GM19099 (cell line): ENCODE results near the gene DNPEP.

Experiments
- POLR2A ChIP-seq: IDR thresholded peaks from 3 replicates; pipeline ENCODE4 v1.6.1; 2011; ENCODE audit warnings: low read depth; ENCODE audit not compliant: insufficient read length; ENCODE audit errors: extremely low read depth

Gene DNPEP

GRCh38 chr2:219425238-219426067, 37.7 kb upstream of the DNPEP start:
- no peak for TF ChIP-seq POLR2A

- no peak for TF ChIP-seq POLR2A
Measured at GRCh38 chr2:219423652-219424377, 36.1 kb upstream of the DNPEP start.

GRCh38 chr2:219422952-219423534, 35.3 kb upstream of the DNPEP start:
- no peak for TF ChIP-seq POLR2A

GRCh38 chr2:219421323-219421722, 33.6 kb upstream of the DNPEP start:
- no peak for TF ChIP-seq POLR2A

- TF ChIP-seq POLR2A, result no peak
Measured at GRCh38 chr2:219420687-219421086, 33.0 kb upstream of the DNPEP start.

GRCh38 chr2:219419331-219420197, 31.9 kb upstream of the DNPEP start:
- TF ChIP-seq POLR2A, result no peak

GRCh38 chr2:219419012-219419324, 31.3 kb upstream of the DNPEP start:
- no peak for TF ChIP-seq POLR2A

- no peak for TF ChIP-seq POLR2A
Measured at GRCh38 chr2:219418155-219419011, 30.7 kb upstream of the DNPEP start, which contains the start of gene DES. TSS of gene DES (plus strand) at chr2:219418377. CDS start at chr2:219418463, 86 bp downstream.

GRCh38 chr2:219417374-219417773, 29.7 kb upstream of the DNPEP start:
- TF ChIP-seq POLR2A, result no peak

GRCh38 chr2:219416938-219417337, 29.2 kb upstream of the DNPEP start:
- no peak for TF ChIP-seq POLR2A

GRCh38 chr2:219416235-219416602, 28.5 kb upstream of the DNPEP start:
- no peak for TF ChIP-seq POLR2A

GRCh38 chr2:219415580-219416234, 28.0 kb upstream of the DNPEP start:
- TF ChIP-seq POLR2A, result no peak

GRCh38 chr2:219414857-219415256, 27.1 kb upstream of the DNPEP start:
- no peak for TF ChIP-seq POLR2A

GRCh38 chr2:219410390-219410789, 22.7 kb upstream of the DNPEP start:
- TF ChIP-seq POLR2A, result no peak
